GM18505 (cell line): Measurements from ENCODE around the gene ERG.

Experiments
- ATAC-seq: cut with Tn5 transposase; IDR thresholded peaks from one replicate; pipeline ENCODE4 v1.9.1; 2021; ENCODE audit not compliant: unreplicated experiment
- POLR2A ChIP-seq: IDR thresholded peaks from 4 replicates; pipeline ENCODE4 v1.6.1; 2011; ENCODE audit warnings: borderline replicate concordance; ENCODE audit not compliant: insufficient read depth, insufficient read length; ENCODE audit errors: extremely low read depth

ERG gene

DNA sequence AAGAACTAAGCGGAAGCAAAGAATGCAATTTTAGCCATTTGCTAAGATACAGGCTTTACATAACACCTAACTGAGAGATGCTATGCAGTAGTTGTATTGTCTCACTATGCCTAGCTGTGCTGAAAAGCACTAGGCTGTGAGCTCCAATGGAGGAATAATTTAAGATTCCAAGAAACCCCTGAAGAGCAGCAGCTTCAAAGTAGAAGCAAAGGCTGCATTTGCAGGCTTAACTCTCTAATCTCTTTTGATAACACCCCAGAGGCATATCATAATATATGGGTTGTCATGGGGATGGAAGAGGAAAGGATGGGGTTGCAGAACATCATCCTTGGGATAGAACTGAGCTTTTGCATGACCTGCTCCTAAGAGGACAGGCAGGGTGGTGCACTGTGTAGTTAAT lies 102.0 kb downstream of the ERG start:
- no peak for TF ChIP-seq POLR2A
- no peak for ATAC-seq

DNA sequence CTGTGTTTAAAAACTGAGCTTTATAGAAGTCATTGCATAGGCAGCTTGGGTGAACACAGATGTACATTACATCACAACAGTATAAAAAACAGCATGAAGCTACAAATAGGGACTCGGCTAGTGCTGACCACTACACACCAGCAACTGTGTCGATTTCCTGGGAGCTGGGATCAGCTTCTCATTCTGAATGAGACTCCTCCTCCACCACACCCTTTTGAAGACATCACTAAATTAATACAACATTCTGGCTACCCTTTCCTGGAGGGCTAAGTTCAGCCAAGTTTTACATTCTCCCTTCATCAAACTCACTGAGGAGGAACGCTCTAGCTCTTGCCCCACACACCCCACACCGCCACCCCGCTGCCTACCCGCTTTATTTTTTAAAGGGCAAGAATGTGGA lies 102.7 kb downstream of the ERG start:
- no peak for TF ChIP-seq POLR2A
- ATAC-seq = no peak

DNA sequence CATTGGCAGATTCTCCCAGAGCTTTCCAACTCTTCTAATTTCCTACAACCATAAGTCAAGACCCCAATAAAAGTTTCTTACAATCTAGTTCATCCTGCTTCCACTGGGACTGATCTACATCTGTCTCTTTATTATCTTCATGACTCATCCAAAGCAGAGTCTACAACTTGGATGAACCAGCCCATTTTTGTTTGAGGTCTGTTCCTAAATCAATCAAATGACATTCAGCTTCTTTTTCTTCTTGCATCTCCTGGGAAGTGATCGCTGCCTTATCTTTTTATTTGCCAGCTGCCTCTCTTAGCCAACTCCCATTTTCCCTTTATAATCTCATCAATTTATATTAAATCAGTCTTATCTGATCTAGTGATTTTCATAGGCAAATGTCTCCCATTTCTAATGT lies 105.6 kb downstream of the ERG start:
- no peak for ATAC-seq

DNA sequence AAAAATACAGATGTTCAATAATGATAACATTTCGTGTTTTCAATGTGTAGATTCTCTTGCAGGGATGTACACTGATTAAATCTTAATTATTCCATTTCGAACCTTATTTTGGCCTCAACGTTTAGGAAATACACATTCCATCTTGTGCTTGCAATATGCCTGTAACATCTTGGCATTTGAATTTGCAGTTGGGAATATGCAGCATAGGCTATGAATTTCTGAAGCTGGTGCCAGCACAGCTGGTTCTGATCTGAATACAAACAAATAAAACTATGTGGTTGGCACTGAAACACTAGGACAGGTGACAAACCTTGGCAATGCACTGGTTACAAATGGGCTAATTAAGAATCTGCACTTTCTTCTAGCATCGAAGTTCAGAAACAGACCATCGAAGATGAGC lies 108.4 kb downstream of the ERG start:
- no peak for ATAC-seq
- no peak for TF ChIP-seq POLR2A

More for the DNA sequence above, 105.6 kb downstream of the ERG start:
- TF ChIP-seq POLR2A = no peak

DNA sequence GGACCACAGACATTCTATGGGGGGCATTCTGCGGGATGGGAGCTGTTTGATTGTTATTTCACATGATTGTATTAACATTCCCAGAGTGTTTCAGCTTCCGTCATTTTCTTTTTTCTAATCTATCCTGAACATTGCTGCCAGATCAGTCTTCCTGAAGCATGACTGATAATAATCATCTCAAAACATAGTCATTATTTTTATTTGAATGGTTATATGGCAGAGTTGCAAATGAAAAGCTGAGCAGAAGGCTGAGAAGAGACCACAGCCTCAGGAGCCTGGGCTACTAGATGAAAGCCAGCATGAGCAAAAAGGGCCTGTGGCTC lies 109.0 kb downstream of the ERG start:
- ATAC-seq = no peak
- no peak for TF ChIP-seq POLR2A

DNA sequence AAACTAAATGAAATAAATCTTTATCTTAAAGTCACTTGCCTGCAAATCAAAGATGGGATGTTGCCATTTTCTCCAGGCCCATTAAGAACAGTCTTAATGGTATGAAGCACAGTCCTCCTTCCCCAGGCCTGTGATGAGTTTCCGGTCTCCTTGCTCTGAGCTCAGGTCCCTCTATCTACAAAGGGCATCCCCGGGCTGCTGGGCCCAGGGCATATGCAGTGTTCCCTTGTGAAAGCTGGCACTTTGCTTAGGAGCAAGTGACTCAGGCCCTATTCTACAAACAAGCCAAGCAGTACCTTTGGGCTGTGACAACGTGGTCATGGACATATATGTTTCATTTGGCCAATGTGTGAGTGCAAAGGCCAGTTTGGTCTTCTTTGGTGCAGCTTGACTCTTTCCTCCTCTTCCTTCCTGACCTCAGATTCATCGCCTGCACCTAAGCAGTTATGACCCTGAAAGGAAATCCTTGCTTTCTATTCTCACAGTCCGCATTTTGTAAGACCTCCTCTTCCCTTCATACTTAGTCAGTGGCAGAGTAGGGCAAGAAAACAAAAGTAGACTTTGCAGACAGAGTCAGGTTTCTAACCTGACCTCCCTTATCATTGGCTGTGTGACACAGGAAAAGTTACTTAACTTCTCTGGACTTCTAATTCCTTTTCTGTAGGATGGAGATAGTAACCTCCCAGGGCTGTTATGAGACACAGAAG lies 109.5 kb downstream of the ERG start:
- TF ChIP-seq POLR2A = no peak
- no peak for ATAC-seq

DNA sequence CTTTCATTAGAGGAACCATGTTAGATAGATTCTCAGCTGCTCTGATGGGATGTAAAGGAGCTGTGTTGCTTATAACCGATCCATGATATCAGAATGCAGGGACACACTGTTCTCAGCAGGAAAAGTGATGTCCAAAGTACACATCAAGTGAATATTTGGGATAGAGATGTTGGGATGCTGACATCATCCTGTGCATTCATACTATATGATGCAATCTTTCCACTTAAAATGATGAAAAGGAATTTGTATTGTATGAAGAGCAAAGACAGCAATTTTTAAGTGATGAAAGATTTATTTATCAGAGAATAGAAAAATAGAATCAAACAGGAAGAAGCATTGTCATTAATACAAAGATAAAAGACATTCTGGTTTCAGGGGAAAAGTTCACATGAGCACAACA lies 110.1 kb downstream of the ERG start:
- TF ChIP-seq POLR2A = no peak
- ATAC-seq = no peak

DNA sequence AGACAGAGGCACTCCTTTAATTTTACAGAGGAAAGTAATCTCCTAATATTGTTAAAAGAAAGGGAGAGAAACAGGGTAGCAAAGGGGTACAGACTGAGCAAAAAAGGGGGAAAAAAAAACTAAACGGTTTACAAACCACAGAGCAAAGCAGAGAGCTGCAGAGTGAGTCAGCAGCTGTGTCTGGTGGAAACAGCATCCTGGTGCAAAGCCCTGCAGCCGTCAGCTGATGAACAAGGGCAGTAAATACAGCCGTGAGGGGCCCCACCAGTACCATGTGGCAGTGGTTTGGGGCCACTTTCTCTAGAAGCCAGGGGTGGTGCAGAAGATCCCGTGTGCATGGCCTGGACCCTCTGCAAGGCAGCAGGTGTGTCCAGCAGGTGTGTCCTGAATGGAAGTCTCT lies 111.3 kb downstream of the ERG start:
- TF ChIP-seq POLR2A = no peak
- ATAC-seq = no peak

DNA sequence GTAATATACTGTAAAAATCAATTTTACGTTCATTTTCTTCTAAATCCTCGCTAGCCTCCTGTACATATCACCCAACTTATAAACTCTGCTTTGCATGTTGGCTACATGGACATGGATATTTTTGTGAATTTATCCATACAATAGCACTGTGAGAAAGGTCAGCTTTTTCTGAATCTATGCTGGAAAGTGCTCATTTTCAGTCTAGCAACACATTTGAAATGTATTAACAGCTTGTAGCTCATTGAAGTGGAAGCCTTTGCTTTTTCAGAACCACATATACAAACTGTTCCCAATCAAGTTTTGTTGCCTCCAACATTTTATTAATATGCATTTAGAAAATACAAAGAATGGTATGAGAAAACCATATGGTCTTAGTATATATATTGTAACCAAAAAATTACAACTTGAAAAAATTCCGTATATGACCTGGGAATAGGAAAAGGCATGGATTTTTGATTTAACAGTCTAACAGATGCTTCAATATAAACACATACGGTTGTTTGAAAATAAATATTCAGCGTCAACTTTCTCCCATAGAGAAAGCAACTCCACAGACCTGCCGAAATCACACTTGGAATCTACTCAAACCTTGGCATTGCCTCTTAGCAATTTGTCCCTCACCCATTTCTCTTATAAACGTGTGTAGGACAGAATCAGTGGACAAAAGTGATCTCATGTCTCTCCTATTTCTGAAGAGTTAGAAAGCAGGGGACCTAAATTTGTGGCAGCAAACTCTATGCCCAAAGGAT lies 112.7 kb downstream of the ERG start:
- TF ChIP-seq POLR2A = no peak
- ATAC-seq = no peak

DNA sequence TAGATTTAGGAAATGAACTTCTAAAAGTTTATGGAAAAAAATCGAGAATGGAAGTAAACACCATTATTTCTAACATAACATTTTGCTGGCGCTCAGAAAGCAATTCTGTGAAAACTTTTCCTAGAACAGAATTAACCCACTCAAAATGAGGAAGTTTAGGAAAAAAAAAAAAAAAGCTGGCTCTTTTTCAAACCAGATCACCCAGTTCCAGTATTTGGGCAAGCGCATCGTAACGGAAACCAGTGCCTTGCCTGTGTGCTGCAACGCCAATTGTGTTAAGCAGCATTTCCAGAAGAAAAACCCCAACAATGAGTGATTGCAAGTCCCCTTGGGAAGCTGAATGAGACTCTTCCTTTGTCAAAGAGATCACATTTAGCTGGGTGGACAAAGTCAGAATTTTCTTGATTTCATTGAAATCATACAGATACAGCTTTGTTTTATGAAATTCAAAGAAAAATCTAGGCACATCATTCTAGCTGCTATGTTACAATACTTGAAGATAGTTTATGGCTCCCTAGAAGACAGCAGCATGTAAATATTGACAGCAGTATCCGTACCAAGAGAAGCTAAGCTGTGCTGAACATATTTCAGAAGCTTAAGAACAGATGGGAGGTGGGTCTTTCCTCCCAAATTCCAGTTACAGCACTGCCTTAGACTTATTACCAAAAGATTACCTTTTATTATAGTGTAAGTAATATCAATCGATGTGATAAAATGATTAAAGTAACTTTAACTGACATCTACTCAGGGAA lies 113.4 kb downstream of the ERG start:
- ATAC-seq = no peak
- TF ChIP-seq POLR2A = no peak

DNA sequence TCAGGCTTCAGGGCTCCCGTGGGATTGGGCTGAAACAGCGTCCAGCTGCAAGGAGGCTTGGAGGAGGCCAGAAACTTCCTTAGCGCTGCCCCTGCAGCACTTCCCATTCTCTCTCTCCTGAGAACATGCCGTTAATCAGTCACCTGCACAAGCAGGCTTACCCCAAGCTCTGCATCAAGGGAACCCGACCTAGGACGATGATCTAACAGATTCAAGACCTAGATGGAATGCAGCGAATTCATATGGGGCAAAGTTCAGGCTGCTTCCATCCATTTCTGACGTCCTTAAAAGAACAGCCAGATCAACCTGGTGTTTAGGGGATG lies 114.1 kb downstream of the ERG start:
- no peak for ATAC-seq
- no peak for TF ChIP-seq POLR2A

DNA sequence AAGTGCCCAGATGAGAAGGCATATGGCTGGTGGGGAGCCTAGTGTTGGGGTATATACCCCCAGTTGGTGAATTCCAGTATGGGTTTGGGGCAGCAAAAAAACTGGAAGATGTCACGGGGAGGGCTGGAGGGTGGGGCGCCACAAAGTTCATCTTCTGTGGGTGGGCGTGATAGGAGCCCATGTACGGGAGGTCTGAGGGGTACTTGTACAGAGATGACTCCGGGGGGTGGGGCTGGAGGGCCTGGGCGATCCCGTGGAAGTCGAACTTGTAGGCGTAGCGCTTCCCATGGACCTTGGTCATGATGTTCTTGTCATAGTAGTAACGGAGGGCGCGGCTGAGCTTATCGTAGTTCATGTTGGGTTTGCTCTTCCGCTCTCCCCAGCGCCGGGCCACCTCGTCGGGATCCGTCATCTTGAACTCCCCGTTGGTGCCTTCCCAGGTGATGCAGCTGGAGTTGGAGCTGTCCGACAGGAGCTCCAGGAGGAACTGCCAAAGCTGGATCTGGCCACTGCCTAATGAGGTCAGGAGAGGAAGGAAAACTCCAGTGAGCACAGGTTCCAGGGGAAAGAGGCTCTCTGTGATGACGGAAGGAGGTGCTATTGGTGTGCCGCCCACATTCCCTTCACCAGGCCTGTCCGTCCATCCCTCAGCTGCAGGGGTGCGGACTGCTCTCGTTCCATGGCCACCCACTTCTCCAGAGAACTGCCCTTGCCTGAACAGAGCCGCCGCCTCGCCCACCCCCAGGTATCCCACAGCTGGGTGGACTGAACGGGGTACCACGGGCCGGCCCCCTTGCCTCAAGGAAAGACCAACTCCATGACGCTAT lies 114.7 kb downstream of the ERG start:
- TF ChIP-seq POLR2A = no peak
- ATAC-seq = no peak

DNA sequence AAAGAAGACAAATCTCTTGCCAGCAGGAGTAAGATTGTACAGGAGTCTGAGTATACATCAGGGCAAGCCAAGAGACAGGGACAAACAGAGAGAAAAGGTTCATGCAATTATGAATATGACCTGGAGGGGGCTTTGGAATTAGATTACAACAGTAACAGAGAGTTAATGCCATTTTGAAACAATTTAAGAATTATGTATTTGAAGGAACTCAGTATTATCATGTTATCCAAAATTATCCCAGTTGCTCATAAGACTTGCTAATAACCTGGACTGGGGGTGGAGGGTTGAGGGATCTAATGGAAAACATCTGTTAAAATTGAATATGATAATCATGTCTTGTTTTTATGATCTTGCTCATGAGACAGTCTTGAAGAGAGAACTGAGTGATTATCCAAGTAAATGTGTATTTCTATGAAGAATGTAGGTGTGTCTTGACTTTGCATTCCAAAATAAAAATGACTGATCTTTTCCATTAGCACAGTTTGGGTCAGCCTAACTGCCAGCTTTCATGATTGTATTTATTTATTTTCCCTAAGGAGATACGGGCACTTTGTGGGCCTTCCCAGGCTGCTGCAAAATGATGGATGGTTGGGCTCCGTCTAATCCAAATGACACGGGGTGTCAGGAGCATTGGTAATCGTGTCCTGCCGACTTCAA lies 117.7 kb downstream of the ERG start:
- no peak for TF ChIP-seq POLR2A
- no peak for ATAC-seq
